Medulla oblongata (tissue), 1 donor: Measurements from ENCODE around the gene RNLS.

Experiments used
- DNase-seq: peaks from one replicate; pipeline ENCODE4 v3.0.0-alpha.2; 2015; ENCODE audit errors: extremely low spot score

Gene RNLS

GRCh38 chr10:88553116-88553752 lies 29.9 kb downstream of the RNLS start:
- DNase-seq = peak; percentile 80

GRCh38 chr10:88551246-88551645 lies 31.9 kb downstream of the RNLS start:
- no peak for DNase-seq

- no peak for DNase-seq
Observed at GRCh38 chr10:88546497-88546896, 36.6 kb downstream of the RNLS start.

GRCh38 chr10:88545359-88545758 lies 37.8 kb downstream of the RNLS start:
- DNase-seq = no peak

- no peak for DNase-seq
Observed at GRCh38 chr10:88544140-88544870, 38.8 kb downstream of the RNLS start.

GRCh38 chr10:88542522-88542921 lies 40.6 kb downstream of the RNLS start:
- DNase-seq = no peak

- no peak for DNase-seq
Observed at GRCh38 chr10:88541116-88541626, 41.9 kb downstream of the RNLS start.

GRCh38 chr10:88540351-88540750 lies 42.8 kb downstream of the RNLS start:
- DNase-seq = no peak

GRCh38 chr10:88538048-88538447 lies 45.1 kb downstream of the RNLS start:
- no peak for DNase-seq

- DNase-seq = no peak
Observed at GRCh38 chr10:88537322-88537721, 45.8 kb downstream of the RNLS start.

GRCh38 chr10:88536437-88536836 lies 46.7 kb downstream of the RNLS start:
- DNase-seq = no peak

- no peak for DNase-seq
Observed at GRCh38 chr10:88534072-88534665, 48.9 kb downstream of the RNLS start.

GRCh38 chr10:88531392-88532052 lies 51.6 kb downstream of the RNLS start:
- no peak for DNase-seq

GRCh38 chr10:88530629-88531391 lies 52.3 kb downstream of the RNLS start:
- DNase-seq = no peak

GRCh38 chr10:88530093-88530492 lies 53.0 kb downstream of the RNLS start:
- no peak for DNase-seq

- DNase-seq = no peak
Observed at GRCh38 chr10:88528806-88529570, 54.1 kb downstream of the RNLS start.

- DNase-seq = no peak
Observed at GRCh38 chr10:88528201-88528600, 54.9 kb downstream of the RNLS start.

GRCh38 chr10:88527245-88527644 lies 55.9 kb downstream of the RNLS start:
- DNase-seq = no peak

GRCh38 chr10:88526501-88527105 lies 56.5 kb downstream of the RNLS start:
- DNase-seq = no peak

- no peak for DNase-seq
Observed at GRCh38 chr10:88525371-88526069, 57.6 kb downstream of the RNLS start.
